Left colon (tissue), 2 donors: Measurements from ENCODE around the gene PIKFYVE. TPM values are rescaled to one million over a fixed set of nuclear protein-coding genes. Genes with fewer than 3 reads are reported as not detected.
"Not testable (repeated sequence)": the region's sequence is repeated elsewhere in the genome, so short reads cannot be mapped to it uniquely, and the experiment has no call there.

Source experiments
- ATAC-seq: fragments of 200-7000 bp; cut with Tn5 transposase; one replicate; pipeline ENCODE4 v1.9.1; 2020; ENCODE audit warnings: mild to moderate bottlenecking, moderate library complexity
- DNase-seq, 2 donors: peaks; one replicate each; pipeline ENCODE4 v3.0.0-alpha.2; 2020
- intact Hi-C, 2 donors: fragments of 100-400 bp; cut with DNase I in 1 of 2; cut with micrococcal nuclease in 1 of 2; formaldehyde crosslinking; loops; one replicate each; pipeline versions ENCODE4 v1.11.2 to v1.14.0; 2022; cut with DNase I, micrococcal nuclease
- total RNA-seq, 2 donors: library from RNA; stranded (reverse); fragmentation: NEBNext Ultra II Directional; extraction: Animal tissue kit (Norgen Biotek cat#: 25700); gene quantifications; one replicate each; pipeline ENCODE4 v1.2.1, GENCODE V29; 2021
- donor health status: DM: no; HTN: no; CAD: no.
- donor health status: DM: yes; HTN: yes; CAD: no.

PIKFYVE gene
- total RNA-seq, 2 donors from 2014 or later = 17.6 to 20.5 TPM

- intact Hi-C loops = no loop called here
- ATAC-seq (no peak), DNase-seq (no peak)
Measured at GRCh38 chr2:208352644-208353567, 86.9 kb downstream of the PIKFYVE start.

GRCh38 chr2:208354964-208355381 lies 88.9 kb downstream of the PIKFYVE start:
- DNase-seq = no peak
- ATAC-seq = peak; percentile 84
- intact Hi-C loops = no loop called here

GRCh38 chr2:208356420-208356819 lies 90.4 kb downstream of the PIKFYVE start:
- not testable (repeated sequence) for ATAC-seq, DNase-seq

GRCh38 chr2:208356846-208357574 lies 91.0 kb downstream of the PIKFYVE start:
- intact Hi-C loops = no loop called here
- DNase-seq (no peak), ATAC-seq (no peak)

More at GRCh38 chr2:208356420-208356819, 90.4 kb downstream of the PIKFYVE start:
- intact Hi-C loops = not testable (repeated sequence)

GRCh38 chr2:208358758-208359631 lies 92.9 kb downstream of the PIKFYVE start:
- DNase-seq (no peak), ATAC-seq (no peak)
- intact Hi-C loops = no loop called here

GRCh38 chr2:208359632-208359986 lies 93.6 kb downstream of the PIKFYVE start:
- DNase-seq (no peak), ATAC-seq (no peak)
- intact Hi-C loops = no loop called here

- DNase-seq = no peak
- no peak for ATAC-seq
- intact Hi-C loops = no loop called here
Measured at GRCh38 chr2:208360259-208361076, 94.4 kb downstream of the PIKFYVE start.

GRCh38 chr2:208361077-208361441 lies 95.0 kb downstream of the PIKFYVE start:
- DNase-seq = no peak
- no peak for ATAC-seq
- intact Hi-C loops = no loop called here

GRCh38 chr2:208363485-208363884 lies 97.4 kb downstream of the PIKFYVE start:
- intact Hi-C loops = no loop called here
- DNase-seq (no peak), ATAC-seq (no peak)

GRCh38 chr2:208366215-208367127 lies 100.4 kb downstream of the PIKFYVE start:
- no peak for DNase-seq
- intact Hi-C loops = no loop called here
- ATAC-seq = no peak

- intact Hi-C loops = no loop called here
- no peak for DNase-seq
- ATAC-seq = no peak
Measured at GRCh38 chr2:208369091-208369490, 103.0 kb downstream of the PIKFYVE start.

- ATAC-seq = no peak
- intact Hi-C loops = no loop called here
- DNase-seq = no peak
Measured at GRCh38 chr2:208370881-208371633, 105.0 kb downstream of the PIKFYVE start.

- intact Hi-C loops = no loop called here
- DNase-seq (no peak), ATAC-seq (no peak)
Measured at GRCh38 chr2:208371634-208371935, 105.5 kb downstream of the PIKFYVE start.

- ATAC-seq (no peak), DNase-seq (peak in 1 of 2 donors; percentile 20)
- intact Hi-C loops = no loop called here
Measured at GRCh38 chr2:208373460-208374089, 107.5 kb downstream of the PIKFYVE start.

GRCh38 chr2:208375491-208376068 lies 109.5 kb downstream of the PIKFYVE start:
- no peak for ATAC-seq
- intact Hi-C loops = no loop called here
- no peak for DNase-seq

- intact Hi-C loops, ATAC-seq, DNase-seq: not testable (repeated sequence)
Measured at GRCh38 chr2:208377344-208377860, 111.3 kb downstream of the PIKFYVE start.
